ENCODE data around the gene EFL1.

The EFL1 gene

DNA sequence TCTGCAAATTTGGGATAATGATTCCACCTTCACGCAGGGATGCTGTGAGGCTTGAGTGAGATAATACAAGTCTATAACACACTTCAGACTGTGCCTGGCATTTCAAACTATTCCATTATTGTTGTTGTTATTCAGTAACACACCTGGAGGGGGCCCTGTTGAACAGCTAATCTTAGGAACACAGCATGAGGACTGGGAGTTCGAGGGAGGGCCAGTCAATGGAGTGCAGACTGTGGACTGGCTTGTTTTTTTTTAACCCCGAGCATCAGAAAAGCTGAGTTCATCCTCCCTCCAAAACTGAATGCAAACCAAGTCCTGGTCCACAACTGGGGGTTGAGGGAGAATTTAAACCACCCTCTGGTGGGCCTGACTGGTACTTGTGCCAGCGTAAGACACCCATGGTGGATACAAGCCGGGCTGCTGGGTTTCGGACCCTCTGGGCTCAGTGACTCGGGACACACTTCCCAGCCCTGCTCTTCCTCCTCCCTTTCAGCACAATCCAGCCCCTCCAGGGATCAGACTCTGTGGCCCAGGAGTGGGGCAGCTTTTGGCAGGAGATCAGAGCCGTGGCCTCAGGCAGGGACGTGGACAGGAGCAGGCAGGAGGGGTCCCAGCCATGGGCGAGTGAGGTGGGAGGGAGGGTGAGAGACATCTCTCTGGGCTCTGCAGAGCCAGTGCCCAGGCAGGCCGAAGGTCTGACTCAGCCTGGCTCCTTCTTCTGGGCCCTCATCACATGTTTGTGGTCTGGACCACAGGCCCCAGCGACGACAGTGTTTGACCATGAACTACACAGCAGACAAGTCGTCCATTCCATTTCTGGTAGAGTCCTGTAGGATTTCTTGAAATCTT is 180.4 kb downstream of the EFL1 start:
- DNase-seq (ENCODE audit: low spot score) = no peak

DNA sequence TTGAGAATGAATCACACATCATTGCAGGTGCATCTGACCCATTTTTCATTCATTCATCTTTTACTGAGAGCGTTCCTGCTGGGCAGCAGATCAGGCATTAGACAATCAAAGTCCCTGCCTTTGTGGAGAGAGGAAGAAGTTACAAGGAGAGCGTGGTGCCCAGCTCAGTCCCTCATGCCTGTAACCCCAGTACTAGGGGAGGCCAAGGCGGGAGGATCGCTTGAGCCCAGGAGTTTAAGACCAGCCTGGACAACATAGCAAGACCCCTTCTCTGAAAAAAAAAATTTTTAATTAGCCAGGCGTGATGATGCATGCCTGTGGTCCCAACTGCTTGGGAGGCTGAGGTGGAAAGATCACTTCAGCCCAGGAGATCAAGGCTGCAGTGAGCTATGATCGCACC is 181.8 kb downstream of the EFL1 start:
- no peak for DNase-seq (ENCODE audit: low spot score)

Measured in left forelimb (tissue), 1 donor.